WI38 (cell line): Measurements from ENCODE around the gene HEATR5A.
"Not testable (repeated sequence)": the region's sequence is repeated elsewhere in the genome, so short reads cannot be mapped to it uniquely, and the experiment has no call there.

Source experiments
- H3K4me3 ChIP-seq: 2 replicates; pipeline ENCODE4 v1.5.1; 2011; ENCODE audit warnings: low read depth, mild to moderate bottlenecking, control low read depth, low read length
- CTCF ChIP-seq: IDR thresholded peaks from 2 replicates; pipeline ENCODE4 v1.5.1; 2012; ENCODE audit warnings: low read depth, mild to moderate bottlenecking, control low read depth, low read length

Gene HEATR5A

GRCh38 chr14:31278883-31279282, 141.5 kb downstream of the HEATR5A start:
- H3K4me3 ChIP-seq = no peak overlapping the region
- no peak for TF ChIP-seq CTCF

- H3K4me3 ChIP-seq = no peak overlapping the region
- TF ChIP-seq CTCF = no peak
Measured at GRCh38 chr14:31277085-31277484, 143.3 kb downstream of the HEATR5A start.

- not testable (repeated sequence) for H3K4me3 ChIP-seq
Measured at GRCh38 chr14:31276417-31276816, 143.9 kb downstream of the HEATR5A start.

- TF ChIP-seq CTCF = no peak
- H3K4me3 ChIP-seq = no peak overlapping the region
Measured at GRCh38 chr14:31275731-31276130, 144.6 kb downstream of the HEATR5A start.

- TF ChIP-seq CTCF = no peak
Measured at GRCh38 chr14:31271648-31272047, 148.7 kb downstream of the HEATR5A start.

GRCh38 chr14:31270196-31270772, 150.1 kb downstream of the HEATR5A start:
- no peak overlapping the region for H3K4me3 ChIP-seq
- 0 out of 2 replicates have a peak, but pooled peaks have one; percentile 16 for TF ChIP-seq CTCF

More at GRCh38 chr14:31271648-31272047, 148.7 kb downstream of the HEATR5A start:
- H3K4me3 ChIP-seq = no peak overlapping the region

- no peak for TF ChIP-seq CTCF
- H3K4me3 ChIP-seq = no peak overlapping the region
Measured at GRCh38 chr14:31269634-31270195, 150.6 kb downstream of the HEATR5A start.

- no peak overlapping the region for H3K4me3 ChIP-seq
- TF ChIP-seq CTCF = no peak
Measured at GRCh38 chr14:31268216-31268615, 152.1 kb downstream of the HEATR5A start.
